HepG2 (cell line): ENCODE measurements around the gene URI1.

Experiments
- EEA1 ChIP-seq: sonication (generic); formaldehyde crosslinking; IDR thresholded peaks from 2 replicates; pipeline ENCODE4 v1.5.1; 2020; ENCODE audit warnings: mild to moderate bottlenecking, missing genetic modification reagents, borderline replicate concordance
- POLR2A ChIP-seq, 2 experiments: IDR thresholded peaks; 2 replicates each; pipeline ENCODE4 v1.6.1; 2011; ENCODE audit warnings: low read depth in 2 of 2, low read length in 2 of 2, mild to moderate bottlenecking in 1 of 2, moderate library complexity in 1 of 2; ENCODE audit not compliant: insufficient read depth in 1 of 2
- RXRB ChIP-seq: IDR thresholded peaks from 2 replicates; pipeline ENCODE4 v1.6.1; 2016; ENCODE audit warnings: borderline replicate concordance, missing genetic modification reagents, missing compliant biosample characterization

GRCh38 chr19:29999490-29999889 lies 57.5 kb downstream of the URI1 start:
- TF ChIP-seq POLR2A (IDR thresholded peaks at IDR 0.05; ENCODE audit: insufficient read depth in 1 of 2, low read depth in 2 of 2, low read length in 2 of 2) (no peak), EEA1 (CRISPR knock-in tag) (no peak), RXRB (CRISPR knock-in tag) (no peak)
